ENCODE data around the gene RAB3D. TPM values are rescaled to one million over a fixed set of nuclear protein-coding genes. Genes with fewer than 3 reads are reported as not detected.

The RAB3D gene
- total RNA-seq, 1 donor from 2014 or later: 76.0 TPM

GRCh38 chr19:11331502-11331901 lies 8.0 kb downstream of the RAB3D start:
- H3K9me3 Mint-ChIP-seq (ENCODE audit: unreplicated experiment): no peaks in the 10 kb centered on the region
- H3K27ac Mint-ChIP-seq (ENCODE audit: unreplicated experiment): peak overlapping the region; percentile 31
- H3K27me3 Mint-ChIP-seq (ENCODE audit: unreplicated experiment): peaks cover 2% of the 10 kb centered on the region
- TF ChIP-seq, protein P1, sequence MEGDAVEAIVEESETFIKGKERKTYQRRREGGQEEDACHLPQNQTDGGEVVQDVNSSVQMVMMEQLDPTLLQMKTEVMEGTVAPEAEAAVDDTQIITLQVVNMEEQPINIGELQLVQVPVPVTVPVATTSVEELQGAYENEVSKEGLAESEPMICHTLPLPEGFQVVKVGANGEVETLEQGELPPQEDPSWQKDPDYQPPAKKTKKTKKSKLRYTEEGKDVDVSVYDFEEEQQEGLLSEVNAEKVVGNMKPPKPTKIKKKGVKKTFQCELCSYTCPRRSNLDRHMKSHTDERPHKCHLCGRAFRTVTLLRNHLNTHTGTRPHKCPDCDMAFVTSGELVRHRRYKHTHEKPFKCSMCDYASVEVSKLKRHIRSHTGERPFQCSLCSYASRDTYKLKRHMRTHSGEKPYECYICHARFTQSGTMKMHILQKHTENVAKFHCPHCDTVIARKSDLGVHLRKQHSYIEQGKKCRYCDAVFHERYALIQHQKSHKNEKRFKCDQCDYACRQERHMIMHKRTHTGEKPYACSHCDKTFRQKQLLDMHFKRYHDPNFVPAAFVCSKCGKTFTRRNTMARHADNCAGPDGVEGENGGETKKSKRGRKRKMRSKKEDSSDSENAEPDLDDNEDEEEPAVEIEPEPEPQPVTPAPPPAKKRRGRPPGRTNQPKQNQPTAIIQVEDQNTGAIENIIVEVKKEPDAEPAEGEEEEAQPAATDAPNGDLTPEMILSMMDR (IDR thresholded peaks at IDR 0.05; ENCODE audit: unreplicated experiment): no peak
- H3K36me3 Mint-ChIP-seq (ENCODE audit: low read depth, unreplicated experiment): peaks cover 30% of the 10 kb centered on the region
- H3K4me1 Mint-ChIP-seq (ENCODE audit: unreplicated experiment): no peaks in the 10 kb centered on the region
- no peak for DNase-seq (ENCODE audit: low spot score)
- peak overlapping the region; percentile 27 for H3K4me3 Mint-ChIP-seq (ENCODE audit: unreplicated experiment)

- Mint-ChIP-seq H3K4me3 (ENCODE audit: unreplicated experiment) (no peak overlapping the region), H3K27ac (ENCODE audit: unreplicated experiment) (no peak overlapping the region), H3K4me1 (ENCODE audit: unreplicated experiment) (no peaks in the 10 kb centered on the region), H3K36me3 (ENCODE audit: low read depth, unreplicated experiment) (peaks cover 20% of the 10 kb centered on the region), H3K9me3 (ENCODE audit: unreplicated experiment) (no peaks in the 10 kb centered on the region), H3K27me3 (ENCODE audit: unreplicated experiment) (no peaks in the 10 kb centered on the region)
- TF ChIP-seq, protein P1 (IDR thresholded peaks at IDR 0.05; ENCODE audit: unreplicated experiment): no peak
- DNase-seq (ENCODE audit: low spot score): no peak
Measured at GRCh38 chr19:11330127-11330526, 9.3 kb downstream of the RAB3D start.

GRCh38 chr19:11325544-11325943 lies 13.9 kb downstream of the RAB3D start:
- H3K4me3 Mint-ChIP-seq (ENCODE audit: unreplicated experiment): no peak overlapping the region
- H3K36me3 Mint-ChIP-seq (ENCODE audit: low read depth, unreplicated experiment): peaks cover 5% of the 10 kb centered on the region
- peaks cover 2% of the 10 kb centered on the region for H3K27me3 Mint-ChIP-seq (ENCODE audit: unreplicated experiment)
- H3K27ac Mint-ChIP-seq (ENCODE audit: unreplicated experiment): no peak overlapping the region
- no peaks in the 10 kb centered on the region for H3K9me3 Mint-ChIP-seq (ENCODE audit: unreplicated experiment)
- no peak for DNase-seq (ENCODE audit: low spot score)
- H3K4me1 Mint-ChIP-seq (ENCODE audit: unreplicated experiment): peaks cover 24% of the 10 kb centered on the region
- TF ChIP-seq, protein P1 (IDR thresholded peaks at IDR 0.05; ENCODE audit: unreplicated experiment): no peak

DNA sequence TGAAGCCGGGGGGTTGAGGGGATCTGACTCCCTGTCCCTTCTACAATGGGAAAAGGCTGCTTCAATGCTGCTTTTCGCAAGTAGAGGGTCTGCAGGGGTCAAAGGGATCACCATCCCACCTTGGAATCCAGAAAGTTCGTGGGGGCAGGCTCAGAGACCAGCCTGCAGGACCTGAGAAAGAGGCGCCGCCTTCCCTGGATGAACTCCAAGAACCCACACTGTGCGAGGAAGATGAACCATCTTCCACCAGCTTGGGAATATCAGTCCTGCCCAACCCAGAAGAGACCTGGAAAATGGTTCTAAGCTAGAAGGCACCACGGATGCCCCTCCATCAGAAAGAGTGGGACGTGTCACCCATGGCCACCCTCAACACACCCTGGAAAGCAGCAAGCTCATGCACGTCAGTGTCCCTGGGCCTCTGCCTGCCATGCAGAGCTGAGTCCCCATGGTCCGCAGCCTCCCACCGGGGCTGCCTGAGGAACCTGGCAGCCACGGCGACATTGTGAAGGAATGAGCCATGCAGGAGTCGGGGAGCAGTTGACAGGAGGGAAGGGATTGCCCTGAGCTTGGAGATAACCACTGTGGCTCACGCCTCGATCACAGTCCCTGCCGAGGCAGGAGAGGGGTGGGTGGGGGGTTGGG lies 14.6 kb downstream of the RAB3D start:
- peaks cover 26% of the 10 kb centered on the region for H3K4me1 Mint-ChIP-seq (ENCODE audit: unreplicated experiment)
- H3K4me3 Mint-ChIP-seq (ENCODE audit: unreplicated experiment): peak overlapping the region; percentile 47
- H3K27ac Mint-ChIP-seq (ENCODE audit: unreplicated experiment): no peak overlapping the region
- peaks cover 5% of the 10 kb centered on the region for H3K36me3 Mint-ChIP-seq (ENCODE audit: low read depth, unreplicated experiment)
- TF ChIP-seq, protein P1 (IDR thresholded peaks at IDR 0.05; ENCODE audit: unreplicated experiment): no peak
- H3K27me3 Mint-ChIP-seq (ENCODE audit: unreplicated experiment): peaks cover 2% of the 10 kb centered on the region
- H3K9me3 Mint-ChIP-seq (ENCODE audit: unreplicated experiment): no peaks in the 10 kb centered on the region
- DNase-seq (ENCODE audit: low spot score): no peak

GRCh38 chr19:11324079-11324661 lies 15.3 kb downstream of the RAB3D start:
- Mint-ChIP-seq H3K27me3 (ENCODE audit: unreplicated experiment) (peaks cover 5% of the 10 kb centered on the region), H3K4me1 (ENCODE audit: unreplicated experiment) (peaks cover 26% of the 10 kb centered on the region), H3K4me3 (ENCODE audit: unreplicated experiment) (peak overlapping the region; percentile 47), H3K9me3 (ENCODE audit: unreplicated experiment) (no peaks in the 10 kb centered on the region), H3K36me3 (ENCODE audit: low read depth, unreplicated experiment) (peaks cover 5% of the 10 kb centered on the region), H3K27ac (ENCODE audit: unreplicated experiment) (peak overlapping the region; percentile 67)
- no peak for DNase-seq (ENCODE audit: low spot score)
- TF ChIP-seq, protein P1 (IDR thresholded peaks at IDR 0.05; ENCODE audit: unreplicated experiment): no peak
